ENCODE measurements around the gene LRTM2. TPM values are rescaled to one million over a fixed set of nuclear protein-coding genes. Genes with fewer than 3 reads are reported as not detected.

The LRTM2 gene
- total RNA-seq, 1 experiment from 2014 or later, result 0.07 TPM

GRCh38 chr12:1778911-1779310, 41.5 kb upstream of the LRTM2 start:
- H3K27me3 ChIP-seq (ENCODE audit: insufficient read depth, low read length), result no peaks in the 10 kb centered on the region
- no peak overlapping the region for H2AFZ ChIP-seq (ENCODE audit: low read depth, low read length, poor library complexity, severe bottlenecking)
- peaks cover 9% of the 10 kb centered on the region in 2 experiments; a peak in 3 of 4 replicates for H3K36me3 ChIP-seq (ENCODE audit: control insufficient read depth in 1 of 2, insufficient read depth in 2 of 2, low read length in 2 of 2)
- no peak overlapping the region for H3K4me3 ChIP-seq (replicated peaks in 1 of 2; ENCODE audit: low read depth in 1 of 2, low read length in 2 of 2)
- peaks cover 42% of the 10 kb centered on the region for H3K79me2 ChIP-seq (ENCODE audit: insufficient read depth, low read length)
- ChIA-PET POLR2A (no interaction called here), RAD21 (ENCODE audit: low non-redundant PET in 1 of 2, low total read pairs in 2 of 2, uncharacterized antibody in 2 of 2, unreplicated experiment in 2 of 2) (no interaction called here), CTCF (no interaction called here)
- no peaks in the 10 kb centered on the region for H4K20me1 ChIP-seq (ENCODE audit: insufficient read depth)
- intact Hi-C loops (cut with micrococcal nuclease), result no loop called here
- H3K4me2 ChIP-seq (ENCODE audit: low read length), result no peak overlapping the region
- TF ChIP-seq SIN3A (IDR thresholded peaks at IDR 0.05; ENCODE audit: low read depth), result no peak
- TF ChIP-seq, protein P1, sequence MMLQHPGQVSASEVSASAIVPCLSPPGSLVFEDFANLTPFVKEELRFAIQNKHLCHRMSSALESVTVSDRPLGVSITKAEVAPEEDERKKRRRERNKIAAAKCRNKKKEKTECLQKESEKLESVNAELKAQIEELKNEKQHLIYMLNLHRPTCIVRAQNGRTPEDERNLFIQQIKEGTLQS (IDR thresholded peaks at IDR 0.05), result no peak
- TF ChIP-seq ELF1 (IDR thresholded peaks at IDR 0.05; ENCODE audit: borderline replicate concordance, low read depth), result no peak
- TF ChIP-seq TCF7L2 (IDR thresholded peaks at IDR 0.05; ENCODE audit: borderline replicate concordance, extremely low read depth, insufficient read depth, insufficient read length), result no peak
- TF ChIP-seq ZFX (IDR thresholded peaks at IDR 0.05), result no peak
- TF ChIP-seq SP1 (IDR thresholded peaks at IDR 0.05; ENCODE audit: low read depth), result no peak
- TF ChIP-seq SRF (IDR thresholded peaks at IDR 0.05; ENCODE audit: low read depth), result no peak
- TF ChIP-seq EGR1 (IDR thresholded peaks at IDR 0.05; ENCODE audit: low read depth), result no peak
- TF ChIP-seq, protein P2, sequence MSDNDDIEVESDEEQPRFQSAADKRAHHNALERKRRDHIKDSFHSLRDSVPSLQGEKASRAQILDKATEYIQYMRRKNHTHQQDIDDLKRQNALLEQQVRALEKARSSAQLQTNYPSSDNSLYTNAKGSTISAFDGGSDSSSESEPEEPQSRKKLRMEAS (IDR thresholded peaks at IDR 0.05), result no peak
- no peak for TF ChIP-seq POLR2AphosphoS5 (IDR thresholded peaks at IDR 0.05; ENCODE audit: low read depth, low read length)
- no peak overlapping the region for H3K27ac ChIP-seq (ENCODE audit: low read depth, low read length)
- no peak for DNase-seq (ENCODE audit: low read depth, low spot score)
- no peak overlapping the region for H3K9ac ChIP-seq (ENCODE audit: low read length)
- H3K9me3 ChIP-seq (ENCODE audit: control insufficient read depth in 1 of 2, insufficient read depth in 1 of 2, low read depth in 1 of 2, low read length in 2 of 2), result no peaks in the 10 kb centered on the region
- no peaks in the 10 kb centered on the region for H3K9me2 ChIP-seq (ENCODE audit: insufficient read depth)
- no peak for ATAC-seq
- TSS peak; percentile 20 for BruUV-seq (replicated peaks)
- H3K4me1 ChIP-seq (ENCODE audit: control insufficient read depth in 1 of 2, insufficient read depth in 2 of 2, low read length in 2 of 2), result peaks cover 2 to 10% of the 10 kb centered on the region in 2 experiments; a peak in 2 of 4 replicates

GRCh38 chr12:1779783-1780182, 40.6 kb upstream of the LRTM2 start:
- intact Hi-C loops (cut with micrococcal nuclease), result no loop called here
- POLR2A ChIA-PET, result no interaction called here

More at GRCh38 chr12:1779783-1780182, 40.6 kb upstream of the LRTM2 start:
- Histone ChIP-seq H3K27me3 (ENCODE audit: insufficient read depth, low read length) (no peaks in the 10 kb centered on the region), H3K79me2 (ENCODE audit: insufficient read depth, low read length) (peaks cover 36% of the 10 kb centered on the region), H3K27ac (ENCODE audit: low read depth, low read length) (no peak overlapping the region), H2AFZ (ENCODE audit: low read depth, low read length, poor library complexity, severe bottlenecking) (no peak overlapping the region), H3K4me3 (replicated peaks in 1 of 2; ENCODE audit: low read depth in 1 of 2, low read length in 2 of 2) (no peak overlapping the region), H3K9me2 (ENCODE audit: insufficient read depth) (no peaks in the 10 kb centered on the region), H3K9me3 (ENCODE audit: control insufficient read depth in 1 of 2, insufficient read depth in 1 of 2, low read depth in 1 of 2, low read length in 2 of 2) (no peaks in the 10 kb centered on the region), H4K20me1 (ENCODE audit: insufficient read depth) (no peaks in the 10 kb centered on the region), H3K36me3 (ENCODE audit: control insufficient read depth in 1 of 2, insufficient read depth in 2 of 2, low read length in 2 of 2) (peaks cover 9 to 12% of the 10 kb centered on the region in 2 experiments), H3K9ac (ENCODE audit: low read length) (no peak overlapping the region), H3K4me2 (ENCODE audit: low read length) (no peak overlapping the region), H3K4me1 (ENCODE audit: control insufficient read depth in 1 of 2, insufficient read depth in 2 of 2, low read length in 2 of 2) (peaks cover 2 to 10% of the 10 kb centered on the region in 2 experiments; a peak in 2 of 4 replicates)
- no peak for ATAC-seq
- CTCF ChIA-PET, result no interaction called here
- no TSS peak for BruUV-seq (replicated peaks)
- no peak for TF ChIP-seq RAD21 (IDR thresholded peaks at IDR 0.05; ENCODE audit: low read depth)
- TF ChIP-seq FOSL1 (IDR thresholded peaks at IDR 0.05; ENCODE audit: low read depth), result no peak
- no peak for TF ChIP-seq POLR2A (IDR thresholded peaks at IDR 0.05; ENCODE audit: borderline replicate concordance, extremely low read depth, insufficient read depth, insufficient read length)
- no peak for TF ChIP-seq ZNF274 (IDR thresholded peaks at IDR 0.05; ENCODE audit: low read depth, low read length)
- no peak for TF ChIP-seq REST (IDR thresholded peaks at IDR 0.05; ENCODE audit: low read depth)
- no peak for TF ChIP-seq EGR1 (IDR thresholded peaks at IDR 0.05; ENCODE audit: low read depth)
- no peak for TF ChIP-seq ZFX (IDR thresholded peaks at IDR 0.05)
- TF ChIP-seq, protein P1 (IDR thresholded peaks at IDR 0.05), result no peak
- no peak for TF ChIP-seq SRF (IDR thresholded peaks at IDR 0.05; ENCODE audit: low read depth)
- TF ChIP-seq POLR2AphosphoS5 (IDR thresholded peaks at IDR 0.05; ENCODE audit: low read depth, low read length), result no peak
- no peak for TF ChIP-seq CBX3 (IDR thresholded peaks at IDR 0.05; ENCODE audit: low read depth)
- no peak for TF ChIP-seq JUND (IDR thresholded peaks at IDR 0.05)
- DNase-seq (ENCODE audit: low read depth, low spot score), result no peak
- RAD21 ChIA-PET (ENCODE audit: low non-redundant PET in 1 of 2, low total read pairs in 2 of 2, uncharacterized antibody in 2 of 2, unreplicated experiment in 2 of 2), result no interaction called here
